HG03558 (cell line): Measurements from ENCODE around the gene MGAT4C.

Experiments
- ATAC-seq: cut with Tn5 transposase; IDR thresholded peaks from one replicate; pipeline ENCODE4 v1.9.1; 2021; ENCODE audit warnings: moderate number of reproducible peaks; ENCODE audit not compliant: unreplicated experiment; ENCODE audit errors: extremely low read depth

MGAT4C gene

DNA sequence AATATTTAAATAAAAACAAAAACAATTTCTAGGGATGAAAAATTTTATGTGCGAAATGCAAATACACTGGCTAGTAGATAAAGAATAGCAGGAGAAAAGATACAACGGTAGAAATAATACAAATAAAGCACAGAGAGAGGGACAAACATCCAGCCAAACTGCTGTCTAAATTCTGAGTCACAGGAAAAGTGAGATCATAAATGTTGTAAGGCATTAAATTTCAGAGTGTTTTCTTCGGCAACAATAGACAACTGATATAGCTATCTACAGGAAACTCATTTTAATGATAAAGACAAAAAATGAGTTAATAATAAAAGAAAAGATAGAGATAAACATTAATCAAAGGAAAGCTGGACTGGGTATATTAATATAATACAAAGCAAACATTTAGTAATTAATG lies 259.9 kb downstream of the MGAT4C start:
- no peak for ATAC-seq

DNA sequence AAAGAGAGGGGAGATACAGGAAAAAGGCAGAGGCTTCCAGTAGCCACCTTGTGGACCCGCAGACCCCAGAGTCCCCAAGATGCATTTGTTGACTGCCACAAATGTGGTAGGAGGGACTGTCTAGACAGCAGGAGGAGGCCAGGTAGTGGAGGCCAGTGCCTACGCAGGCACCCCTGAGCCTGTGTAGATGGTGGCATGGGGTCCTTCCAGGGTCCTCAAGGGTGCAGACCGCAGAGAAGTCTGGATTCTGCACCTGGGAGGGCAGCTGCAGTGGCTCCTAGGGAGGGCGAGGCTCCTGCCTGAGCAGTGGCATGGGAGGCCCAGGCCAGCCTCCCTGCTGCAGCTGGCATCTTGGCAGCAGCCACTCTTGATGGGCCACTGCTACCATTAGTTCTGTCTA lies 262.4 kb downstream of the MGAT4C start:
- no peak for ATAC-seq

DNA sequence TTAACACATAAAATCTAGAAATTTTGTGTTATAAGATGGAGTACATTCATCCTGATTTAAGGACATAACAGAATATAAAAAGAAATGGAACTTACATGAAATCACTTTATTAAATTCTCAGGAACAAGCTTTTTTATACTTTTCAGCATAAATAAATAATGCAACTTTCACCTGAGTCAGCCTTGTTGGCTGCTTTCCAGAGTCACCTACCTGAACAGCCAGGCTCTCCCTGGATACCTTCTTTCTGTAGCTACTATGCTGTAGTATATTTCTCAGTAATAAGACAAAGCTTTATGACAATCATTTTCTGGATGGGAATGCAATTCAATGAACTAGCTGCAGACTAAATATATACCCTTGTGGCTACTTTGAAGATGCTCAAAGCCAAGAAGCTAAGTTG lies 270.2 kb downstream of the MGAT4C start:
- no peak for ATAC-seq

DNA sequence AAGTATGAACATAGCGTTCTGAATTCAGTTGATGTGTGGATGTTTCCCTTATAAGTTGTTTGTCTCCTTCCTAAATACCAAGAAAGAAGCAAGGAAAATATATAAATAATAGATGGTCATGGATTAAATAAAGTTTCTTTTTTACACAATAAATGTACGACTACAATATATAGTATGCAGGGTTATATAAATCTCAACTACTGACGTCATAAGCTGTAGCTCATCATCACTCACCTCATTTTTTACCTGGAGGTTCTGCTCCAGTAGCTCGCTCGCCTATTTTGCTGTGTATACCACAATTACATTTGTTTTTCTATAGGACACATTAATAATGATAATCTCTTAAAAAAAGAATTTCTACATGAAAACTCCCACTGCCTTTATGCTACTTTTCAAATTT lies 272.6 kb downstream of the MGAT4C start:
- no peak for ATAC-seq

DNA sequence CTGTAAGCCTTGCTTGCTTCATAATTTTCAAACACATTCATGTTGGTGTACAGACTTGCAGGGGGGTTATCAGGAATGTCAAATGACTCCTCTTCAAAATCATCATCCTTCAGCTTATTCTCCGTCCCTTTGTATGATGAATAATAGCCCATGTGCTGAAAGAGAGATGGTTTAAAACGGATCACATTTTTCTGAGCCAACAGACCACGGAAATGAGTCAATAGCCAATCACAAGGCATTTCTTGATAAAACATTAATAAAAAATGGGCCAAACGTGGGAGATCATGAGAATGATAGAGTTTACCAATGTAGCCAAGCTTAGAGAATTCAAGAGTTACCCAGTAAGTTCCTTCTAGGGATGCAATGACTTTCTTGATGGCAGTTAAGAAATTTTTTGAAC lies 276.6 kb downstream of the MGAT4C start:
- ATAC-seq = no peak

DNA sequence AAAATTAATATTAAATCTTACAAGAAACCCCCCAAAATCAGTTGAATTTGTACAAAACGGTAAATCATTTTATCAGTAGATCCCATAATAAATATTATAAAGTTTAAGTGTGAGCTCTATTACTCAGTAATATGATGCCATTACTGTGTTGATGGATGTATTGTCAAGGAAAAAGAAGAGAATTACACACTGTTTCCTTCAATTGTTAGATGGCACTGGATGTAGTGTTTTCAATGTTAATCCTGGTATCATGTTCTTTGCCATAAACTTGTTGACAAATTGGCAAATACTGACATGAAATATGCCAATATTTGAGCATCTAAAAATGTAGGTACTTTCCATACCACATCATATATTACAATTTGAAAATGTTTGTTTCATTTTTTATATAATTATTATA lies 280.5 kb downstream of the MGAT4C start:
- ATAC-seq = no peak

DNA sequence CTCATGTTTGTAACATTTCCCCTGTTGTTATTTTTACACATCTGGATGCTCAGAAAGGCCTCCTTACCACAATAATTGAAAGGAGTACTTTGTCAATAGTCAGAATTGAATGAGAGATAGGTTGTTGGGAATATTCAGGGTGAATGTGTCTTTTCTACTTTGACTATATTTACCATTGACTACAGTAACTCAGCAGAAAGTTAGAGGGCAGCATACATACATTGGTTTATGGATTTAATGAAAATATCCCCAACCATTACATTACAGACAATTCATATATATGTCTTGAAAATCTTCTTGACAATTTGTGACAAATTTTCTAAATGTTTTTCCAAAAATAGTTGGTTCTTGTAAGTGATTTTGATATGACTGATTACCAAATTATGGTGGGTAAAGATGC lies 284.4 kb downstream of the MGAT4C start:
- ATAC-seq = no peak

DNA sequence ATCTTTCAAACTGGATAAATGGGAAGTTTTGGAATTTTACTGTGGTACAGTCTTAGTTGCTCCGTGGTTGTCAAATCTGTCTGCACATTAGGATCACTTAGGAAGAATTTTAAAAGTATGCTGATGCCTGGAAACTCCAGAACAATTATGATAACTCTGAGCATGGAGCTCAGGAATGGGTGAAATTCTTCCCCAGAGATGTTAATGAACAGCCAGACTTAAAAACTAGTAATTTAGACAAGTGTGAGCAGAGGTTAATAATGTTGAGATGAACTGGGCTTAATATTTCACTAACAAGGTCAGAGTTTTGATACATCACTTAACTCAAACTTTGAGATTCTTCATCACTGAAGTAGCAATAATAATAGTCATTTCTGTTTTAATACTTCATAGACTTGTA lies 287.6 kb downstream of the MGAT4C start:
- no peak for ATAC-seq

DNA sequence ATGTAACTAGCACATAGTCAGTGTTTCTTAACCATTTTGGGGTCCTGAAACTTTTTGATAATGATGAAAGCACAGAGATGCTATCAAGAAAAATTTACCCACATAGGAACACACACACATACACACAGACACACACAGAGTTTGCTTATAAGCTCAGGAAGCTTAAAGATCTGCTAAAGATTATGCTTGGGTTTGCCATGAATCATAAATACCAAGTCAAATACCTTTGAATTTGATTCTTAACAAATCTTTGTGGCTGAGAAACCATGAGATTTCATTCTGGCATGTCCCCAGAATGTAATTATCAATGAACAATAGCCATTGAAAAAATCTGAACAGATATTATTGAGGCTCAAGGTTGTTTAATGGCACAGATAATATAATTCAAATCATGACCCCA lies 292.9 kb downstream of the MGAT4C start:
- no peak for ATAC-seq

DNA sequence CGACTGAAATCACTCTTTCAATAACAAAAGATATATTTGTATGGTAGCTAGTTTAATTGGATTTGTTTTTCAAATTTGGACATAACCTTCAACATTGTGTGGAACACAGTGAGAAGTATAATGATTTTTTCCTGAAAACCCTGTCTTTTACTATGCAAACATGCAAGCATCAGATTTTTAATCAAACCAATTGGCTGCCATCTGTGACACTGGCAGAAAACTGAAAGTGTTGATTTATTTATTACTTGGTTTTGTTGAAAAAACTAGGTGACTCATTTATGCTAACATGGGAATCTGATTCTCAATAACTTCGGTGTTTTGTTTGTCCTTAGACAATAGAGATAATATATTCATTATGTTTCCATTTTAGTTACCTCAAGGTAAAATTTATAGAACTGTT lies 300.1 kb downstream of the MGAT4C start:
- no peak for ATAC-seq

DNA sequence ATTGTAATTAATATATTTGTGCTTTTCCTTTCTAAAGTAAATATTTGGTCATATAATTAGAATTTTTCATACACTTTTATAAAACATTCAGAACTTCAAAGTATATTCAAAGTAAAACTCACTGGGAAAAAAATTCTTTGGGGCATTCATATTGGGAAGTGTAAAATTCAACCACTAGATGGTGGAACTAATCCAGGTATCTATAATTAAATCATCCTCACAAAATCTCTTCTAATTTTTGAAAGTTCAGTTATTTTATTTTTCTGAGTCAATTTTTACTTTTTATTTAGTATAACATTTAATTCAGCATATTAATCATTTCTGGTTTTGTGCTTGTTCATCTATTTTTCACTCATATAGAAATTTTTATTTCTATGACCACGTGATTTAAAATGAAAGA lies 301.1 kb downstream of the MGAT4C start:
- ATAC-seq = no peak

DNA sequence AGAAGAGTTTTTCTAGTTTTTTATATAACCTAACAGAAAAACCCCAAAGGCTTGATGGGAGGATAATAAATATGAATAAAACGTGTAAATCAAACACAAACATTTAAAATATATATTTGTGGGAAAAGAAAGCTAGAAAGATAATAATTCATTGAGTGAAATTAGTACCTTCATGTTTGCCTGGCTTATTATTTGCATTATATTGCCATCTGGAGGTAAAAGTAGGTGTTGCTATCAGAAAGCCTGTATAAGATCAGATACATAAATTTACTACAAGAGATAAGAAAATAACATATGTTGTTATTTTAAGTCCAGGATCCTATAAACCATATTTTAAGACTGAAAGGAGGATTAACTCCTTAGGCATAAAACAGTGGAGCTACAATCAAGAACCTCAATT lies 304.4 kb downstream of the MGAT4C start:
- ATAC-seq = no peak

DNA sequence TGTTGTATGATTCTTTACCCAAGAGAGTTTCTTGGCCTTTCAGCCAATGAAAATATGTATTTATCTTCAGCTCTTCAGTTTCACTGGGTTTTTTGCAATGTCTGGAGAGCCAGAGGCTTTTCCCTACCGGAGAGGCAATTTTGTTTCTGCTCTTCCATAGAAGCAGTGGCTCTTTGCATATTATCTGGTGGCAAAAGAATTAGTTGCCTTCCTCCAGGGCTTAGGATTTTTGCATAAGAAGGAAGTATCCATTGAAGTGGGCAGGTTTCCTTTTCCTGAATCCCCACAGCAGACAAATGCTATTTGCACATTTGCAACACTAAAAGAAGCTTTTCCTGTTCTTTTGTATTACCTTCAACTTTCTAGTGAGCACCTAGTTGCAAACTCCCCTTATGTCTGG lies 306.9 kb downstream of the MGAT4C start:
- no peak for ATAC-seq

DNA sequence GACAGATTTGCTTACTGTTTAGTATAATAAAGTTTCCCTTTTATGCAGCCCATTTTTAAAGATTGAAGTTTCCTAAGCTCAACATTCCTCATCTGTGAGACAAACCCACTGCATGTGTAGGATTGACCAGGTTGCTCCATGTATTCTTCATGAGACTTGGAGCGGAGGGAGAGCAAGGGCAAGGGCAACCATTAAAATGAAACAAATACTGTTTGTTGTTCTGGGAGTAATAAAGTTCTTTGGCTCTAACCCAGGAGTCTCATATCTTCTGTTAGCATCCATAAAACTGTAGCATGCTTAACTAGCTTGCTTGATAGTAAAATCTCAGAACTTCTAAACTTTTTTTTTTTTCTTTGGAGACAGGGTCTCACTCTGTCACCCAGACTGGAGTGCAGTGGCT lies 307.9 kb downstream of the MGAT4C start:
- no peak for ATAC-seq

DNA sequence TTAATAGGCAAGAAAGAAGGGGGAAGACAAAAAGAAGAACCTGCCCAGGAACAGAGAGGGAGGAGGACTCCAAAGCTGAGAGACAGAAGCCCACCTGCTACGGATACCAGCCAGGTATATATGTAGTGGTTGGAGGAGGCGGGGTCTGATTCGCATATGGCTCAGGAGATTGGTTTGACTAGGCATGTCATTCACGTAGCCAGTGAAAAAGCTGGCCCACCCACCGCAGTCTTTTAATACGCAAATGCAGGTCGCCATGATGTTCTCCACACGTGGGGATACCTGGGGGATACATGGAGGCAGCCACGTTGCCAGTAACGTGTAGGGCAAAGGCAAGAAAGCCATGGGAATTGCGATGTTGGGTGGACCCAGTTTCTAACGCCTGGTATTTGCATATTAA lies 308.9 kb downstream of the MGAT4C start:
- no peak for ATAC-seq

DNA sequence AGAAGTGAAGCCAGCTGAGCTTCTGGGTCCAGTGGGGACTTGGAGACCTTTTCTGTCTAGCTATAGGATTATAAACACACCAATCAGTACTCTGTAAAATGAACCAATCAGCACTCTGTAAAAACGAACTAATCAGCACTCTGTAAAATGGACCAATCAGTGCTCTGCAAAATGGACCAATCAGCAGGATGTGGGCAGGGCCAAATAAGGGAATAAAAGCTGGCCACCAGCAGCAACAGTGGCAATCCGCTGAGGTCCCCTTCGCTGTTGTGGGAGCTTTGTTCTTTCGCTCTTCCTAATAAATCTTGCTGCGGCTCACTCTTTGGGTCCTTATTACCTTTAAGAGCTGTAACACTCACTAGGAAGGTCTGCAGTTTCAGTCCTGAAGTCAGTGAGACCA lies 309.8 kb downstream of the MGAT4C start:
- ATAC-seq = no peak

DNA sequence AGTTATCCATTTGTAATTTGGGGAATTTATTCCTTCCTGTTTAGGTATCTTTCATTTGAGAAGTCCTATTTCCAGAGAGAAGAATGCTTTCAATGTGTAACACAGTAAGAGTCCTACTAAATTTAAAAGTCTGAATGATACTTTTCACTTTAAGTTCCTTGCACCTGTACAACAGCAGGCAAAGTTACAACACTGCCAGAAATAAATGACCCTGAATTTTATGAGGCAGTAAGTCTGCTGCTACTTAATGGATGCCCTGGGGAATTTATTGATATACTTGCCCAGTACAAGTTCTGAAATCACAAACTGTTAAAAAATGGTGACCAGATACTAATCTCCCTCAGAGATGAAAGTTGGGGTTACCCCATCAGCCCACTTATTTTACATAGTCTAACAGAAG lies 329.0 kb downstream of the MGAT4C start:
- ATAC-seq = no peak

DNA sequence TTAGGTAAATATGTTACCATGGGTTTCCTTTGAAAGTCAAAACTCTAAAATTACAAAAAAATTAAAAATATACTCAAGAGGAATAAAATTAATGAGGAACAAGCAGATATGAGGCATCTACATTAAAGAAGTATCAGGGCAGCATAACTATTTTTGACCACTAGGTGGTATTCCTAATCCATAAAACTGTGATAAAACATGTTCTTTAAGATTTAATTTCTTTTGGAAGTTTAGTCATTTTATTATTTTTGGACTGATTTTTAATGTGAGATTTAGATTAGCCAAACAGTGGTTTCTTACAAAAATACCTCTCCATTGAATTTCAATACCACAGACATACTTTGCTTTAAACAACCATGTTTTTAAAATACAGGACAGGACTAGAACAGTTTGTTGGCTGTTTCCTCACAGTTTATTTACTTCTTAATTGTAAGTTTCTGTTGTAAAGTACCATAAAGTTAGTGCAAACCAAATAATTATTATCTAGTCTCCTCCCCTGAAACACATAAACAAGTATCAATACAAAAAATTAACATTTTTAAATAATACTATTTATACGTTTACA lies 332.3 kb downstream of the MGAT4C start:
- no peak for ATAC-seq

DNA sequence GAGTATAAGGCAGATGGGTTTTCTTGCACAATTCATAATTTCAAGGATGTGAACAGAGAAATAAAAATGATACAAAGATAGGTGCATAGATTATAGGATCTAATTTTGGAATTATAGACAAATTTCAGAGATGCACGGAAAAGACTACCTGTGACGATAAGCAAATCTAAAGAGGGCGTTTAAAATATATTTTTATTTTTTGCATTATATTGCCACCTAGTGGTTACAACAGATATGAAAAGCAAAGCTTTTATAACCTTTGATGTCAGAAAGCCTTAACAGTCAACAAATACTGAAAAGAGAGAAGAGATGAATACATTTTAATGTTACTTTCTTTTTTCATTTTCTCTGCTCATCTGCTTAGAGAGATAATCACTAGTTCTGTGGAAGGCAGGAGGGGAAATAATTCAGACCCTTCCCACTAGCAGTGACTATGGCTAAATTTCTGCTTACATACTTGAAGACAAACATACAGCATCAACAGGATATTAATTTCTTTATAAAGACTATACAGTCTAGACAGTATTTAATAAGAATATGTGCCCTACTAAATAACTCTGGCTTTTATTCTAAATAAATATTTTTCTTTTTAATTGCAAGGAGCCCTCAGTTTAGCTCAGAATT lies 335.8 kb downstream of the MGAT4C start:
- ATAC-seq = no peak
